MM.1S (cell line): ENCODE data around the gene IQSEC1.
A peak's percentile ranks its signal among the peaks of the same experiment; 100 is the strongest.

Experiments used
- DNase-seq: peaks from one replicate; pipeline ENCODE4 v3.0.0-alpha.2; 2015
- H2AFZ ChIP-seq: fragments of 300-600 bp; sonication (generic); 2 replicates; pipeline ENCODE4 v1.6.0; 2016; ENCODE audit warnings: antibody characterized with exemption, low read length
- H3F3A ChIP-seq: fragments of 300-600 bp; sonication (generic); 2 replicates; pipeline ENCODE4 v1.6.1; 2016; ENCODE audit warnings: mild to moderate bottlenecking, antibody characterized with exemption, low read length, moderate library complexity, mixed read lengths; ENCODE audit not compliant: insufficient read depth
- H3K27ac ChIP-seq: fragments of 300-600 bp; sonication (generic); 2 replicates; pipeline ENCODE4 v1.5.1; 2016; ENCODE audit warnings: mild to moderate bottlenecking, low read length
- H3K27me3 ChIP-seq: fragments of 300-600 bp; sonication (generic); replicated peaks from 2 replicates; pipeline ENCODE4 v1.6.0; 2016; ENCODE audit warnings: low read length; ENCODE audit not compliant: insufficient read depth
- H3K36me3 ChIP-seq: fragments of 300-600 bp; sonication (generic); replicated peaks from 2 replicates; pipeline ENCODE4 v1.6.1; 2016; ENCODE audit warnings: mild to moderate bottlenecking, low read length, mixed read lengths; ENCODE audit not compliant: insufficient read depth
- H3K4me1 ChIP-seq: fragments of 300-600 bp; sonication (generic); 2 replicates; pipeline ENCODE4 v1.6.1; 2016; ENCODE audit warnings: low read length, mixed read lengths
- H3K4me2 ChIP-seq: fragments of 300-600 bp; sonication (generic); 2 replicates; pipeline ENCODE4 v1.6.0; 2016; ENCODE audit warnings: low read depth, low read length
- H3K4me3 ChIP-seq: fragments of 300-600 bp; sonication (generic); 2 replicates; pipeline ENCODE4 v1.5.1; 2016; ENCODE audit warnings: low read length, mixed read lengths
- H3K79me2 ChIP-seq: fragments of 300-600 bp; sonication (generic); 2 replicates; pipeline ENCODE4 v1.6.1; 2016; ENCODE audit warnings: mixed run types, low read length, mixed read lengths
- H3K9ac ChIP-seq: fragments of 300-600 bp; sonication (generic); 2 replicates; pipeline ENCODE4 v1.6.1; 2016; ENCODE audit warnings: low read length, mixed read lengths
- H3K9me2 ChIP-seq: fragments of 300-600 bp; sonication (generic); replicated peaks from 2 replicates; pipeline ENCODE4 v1.6.1; 2016; ENCODE audit warnings: mild to moderate bottlenecking, low read length, mixed read lengths; ENCODE audit not compliant: insufficient read depth
- H3K9me3 ChIP-seq: fragments of 300-600 bp; sonication (generic); replicated peaks from 2 replicates; pipeline ENCODE4 v1.6.1; 2016; ENCODE audit warnings: mild to moderate bottlenecking, low read length, mixed read lengths; ENCODE audit not compliant: insufficient read depth
- H4K20me1 ChIP-seq: fragments of 300-600 bp; sonication (generic); 2 replicates; pipeline ENCODE4 v1.6.1; 2016; ENCODE audit warnings: mild to moderate bottlenecking, low read length, moderate library complexity, mixed read lengths; ENCODE audit not compliant: insufficient read depth
- EZH2 ChIP-seq: fragments of 300-600 bp; sonication (generic); optimal IDR thresholded peaks from 2 replicates; pipeline ENCODE3; 2017; ENCODE audit warnings: low read depth, mild to moderate bottlenecking, antibody characterized with exemption, low read length, mixed read lengths
- EZH2phosphoT487 ChIP-seq: fragments of 300-600 bp; sonication (generic); IDR thresholded peaks from 2 replicates; pipeline ENCODE4 v1.6.1; 2018; ENCODE audit warnings: antibody characterized with exemption, low read length
- TF ChIP-seq, protein P1 (sequence below): fragments of 300-600 bp; sonication (generic); IDR thresholded peaks from 2 replicates; pipeline ENCODE4 v1.5.1; 2016; ENCODE audit warnings: antibody characterized with exemption, low read length, mixed read lengths

IQSEC1 gene

DNA sequence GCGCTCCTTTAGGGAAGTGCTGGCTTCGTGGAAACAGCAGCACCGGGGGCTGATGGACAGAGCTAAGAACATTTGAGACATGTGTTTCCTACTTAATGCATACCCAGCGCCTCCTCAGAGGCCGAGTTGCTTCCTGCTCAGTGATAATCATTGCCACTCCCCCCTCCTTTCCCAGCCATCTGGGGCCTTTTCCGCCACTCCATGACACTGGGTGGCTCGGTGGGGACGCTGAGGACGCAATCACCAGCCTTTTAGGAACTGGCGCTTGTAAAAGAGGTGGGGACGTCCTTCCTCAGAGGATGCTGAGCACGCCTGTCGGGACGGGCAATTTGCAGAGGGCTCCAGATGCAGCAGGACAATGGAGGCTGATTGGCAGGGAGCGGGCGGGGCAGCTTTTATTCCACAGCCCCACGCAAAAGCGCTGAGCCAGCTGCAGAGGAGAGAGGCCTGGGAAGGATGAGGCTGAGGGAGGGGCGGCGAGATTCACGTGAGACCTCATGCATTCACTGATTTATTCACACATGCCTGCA lies 22.2 kb upstream of the IQSEC1 start:
- no peaks in the 10 kb centered on the region for H4K20me1 ChIP-seq
- no peak for DNase-seq
- H2AFZ ChIP-seq = no peak overlapping the region
- H3K4me2 ChIP-seq = no peak overlapping the region
- no peak overlapping the region for H3K4me3 ChIP-seq
- no peaks in the 10 kb centered on the region for H3K9me3 ChIP-seq
- H3K9ac ChIP-seq = no peak overlapping the region
- H3K36me3 ChIP-seq = no peaks in the 10 kb centered on the region
- no peaks in the 10 kb centered on the region for H3K27me3 ChIP-seq
- TF ChIP-seq, protein P1, sequence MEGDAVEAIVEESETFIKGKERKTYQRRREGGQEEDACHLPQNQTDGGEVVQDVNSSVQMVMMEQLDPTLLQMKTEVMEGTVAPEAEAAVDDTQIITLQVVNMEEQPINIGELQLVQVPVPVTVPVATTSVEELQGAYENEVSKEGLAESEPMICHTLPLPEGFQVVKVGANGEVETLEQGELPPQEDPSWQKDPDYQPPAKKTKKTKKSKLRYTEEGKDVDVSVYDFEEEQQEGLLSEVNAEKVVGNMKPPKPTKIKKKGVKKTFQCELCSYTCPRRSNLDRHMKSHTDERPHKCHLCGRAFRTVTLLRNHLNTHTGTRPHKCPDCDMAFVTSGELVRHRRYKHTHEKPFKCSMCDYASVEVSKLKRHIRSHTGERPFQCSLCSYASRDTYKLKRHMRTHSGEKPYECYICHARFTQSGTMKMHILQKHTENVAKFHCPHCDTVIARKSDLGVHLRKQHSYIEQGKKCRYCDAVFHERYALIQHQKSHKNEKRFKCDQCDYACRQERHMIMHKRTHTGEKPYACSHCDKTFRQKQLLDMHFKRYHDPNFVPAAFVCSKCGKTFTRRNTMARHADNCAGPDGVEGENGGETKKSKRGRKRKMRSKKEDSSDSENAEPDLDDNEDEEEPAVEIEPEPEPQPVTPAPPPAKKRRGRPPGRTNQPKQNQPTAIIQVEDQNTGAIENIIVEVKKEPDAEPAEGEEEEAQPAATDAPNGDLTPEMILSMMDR = no peak
- TF ChIP-seq EZH2 (no peak), EZH2phosphoT487 (no peak)
- H3K79me2 ChIP-seq = no peaks in the 10 kb centered on the region
- H3K27ac ChIP-seq = no peak overlapping the region
- no peaks in the 10 kb centered on the region for H3F3A ChIP-seq
- no peaks in the 10 kb centered on the region for H3K9me2 ChIP-seq
- 0 out of 2 replicates have a peak, but pooled peaks cover 4% of the 10 kb centered on the region for H3K4me1 ChIP-seq

DNA sequence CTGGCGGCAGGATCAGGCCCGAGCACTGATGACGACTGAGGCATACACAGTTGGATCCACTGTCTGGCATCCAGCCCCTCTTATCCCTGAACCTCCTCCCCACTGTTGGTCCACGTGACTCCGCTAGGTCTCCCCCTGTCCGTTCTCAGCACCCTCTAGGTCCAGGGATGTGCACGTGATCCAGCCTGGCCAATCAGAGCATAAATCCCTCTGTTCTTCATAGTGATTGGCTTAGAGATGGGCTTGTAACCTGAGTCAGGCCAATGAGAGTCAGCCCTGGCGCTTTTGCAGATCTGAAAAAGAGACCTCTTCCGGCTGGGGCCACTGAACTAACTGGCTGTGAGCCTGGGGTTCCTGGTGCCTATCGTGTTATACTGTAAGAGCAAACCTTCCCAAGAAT lies 20.5 kb upstream of the IQSEC1 start:
- H3K4me2 ChIP-seq = no peak overlapping the region
- H3K36me3 ChIP-seq = no peaks in the 10 kb centered on the region
- DNase-seq = no peak
- TF ChIP-seq EZH2 (no peak), EZH2phosphoT487 (no peak)
- TF ChIP-seq, protein P1 = no peak
- no peak overlapping the region for H3K27ac ChIP-seq
- 0 out of 2 replicates have a peak, but pooled peaks cover 3% of the 10 kb centered on the region for H3K4me1 ChIP-seq
- no peak overlapping the region for H3K9ac ChIP-seq
- no peaks in the 10 kb centered on the region for H4K20me1 ChIP-seq
- H3K9me3 ChIP-seq = no peaks in the 10 kb centered on the region
- no peaks in the 10 kb centered on the region for H3K79me2 ChIP-seq
- no peaks in the 10 kb centered on the region for H3F3A ChIP-seq
- H3K4me3 ChIP-seq = no peak overlapping the region
- no peaks in the 10 kb centered on the region for H3K9me2 ChIP-seq
- H3K27me3 ChIP-seq = no peaks in the 10 kb centered on the region
- no peak overlapping the region for H2AFZ ChIP-seq

DNA sequence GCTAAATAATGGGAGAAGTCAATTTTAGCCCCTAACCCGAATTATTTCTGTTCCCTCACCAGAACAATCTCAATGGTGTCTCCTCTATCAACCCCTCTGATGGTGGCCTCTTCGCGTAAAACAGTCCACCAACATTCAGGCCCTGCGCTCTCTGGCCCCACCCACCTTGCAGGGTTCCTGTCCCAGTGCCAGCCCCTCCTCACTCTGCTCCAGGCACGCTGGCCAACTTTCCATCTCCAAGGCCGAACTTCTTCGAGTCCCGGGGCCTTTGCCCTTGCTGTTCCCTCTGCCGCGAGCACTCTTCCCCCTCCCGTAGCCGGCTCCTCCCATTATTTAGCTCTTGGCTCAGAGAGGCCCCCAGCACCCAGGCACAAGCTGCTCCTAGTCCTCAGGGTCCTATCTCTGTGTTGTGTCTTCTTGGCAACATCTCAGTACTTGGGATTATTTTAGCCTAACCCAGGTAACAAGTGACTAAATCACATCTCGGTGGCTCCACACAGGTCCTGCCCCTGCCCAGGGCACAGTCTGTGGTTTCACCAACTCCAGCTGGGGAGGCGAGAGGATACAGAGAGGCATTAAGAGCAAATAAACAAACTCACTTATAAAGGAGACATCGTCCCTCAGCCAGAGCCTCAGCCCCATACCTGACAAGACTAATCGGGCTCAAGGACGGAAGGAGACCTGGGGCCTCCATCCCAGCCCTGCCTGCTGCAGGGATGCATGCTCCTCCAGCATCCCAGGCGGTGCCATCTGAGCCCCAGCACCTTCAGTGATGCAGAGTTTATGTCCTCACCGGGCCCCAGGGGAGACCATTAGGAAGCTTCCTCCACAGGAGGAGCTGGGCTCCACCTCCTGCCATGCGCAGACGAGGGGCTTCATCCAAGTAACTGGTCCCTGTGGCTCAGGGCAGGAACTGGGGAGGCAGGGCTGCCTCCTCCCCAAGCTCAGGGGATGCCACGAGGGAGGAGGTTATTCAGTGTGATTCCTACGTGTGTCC lies 19.7 kb upstream of the IQSEC1 start:
- no peaks in the 10 kb centered on the region for H3K79me2 ChIP-seq
- H3K9me3 ChIP-seq = no peaks in the 10 kb centered on the region
- no peaks in the 10 kb centered on the region for H3K36me3 ChIP-seq
- H3K9me2 ChIP-seq = no peaks in the 10 kb centered on the region
- no peaks in the 10 kb centered on the region for H4K20me1 ChIP-seq
- no peaks in the 10 kb centered on the region for H3K27me3 ChIP-seq
- peak overlapping the region; percentile 42; the same call in 1 of the 2 replicates for H3K4me2 ChIP-seq
- no peak overlapping the region for H3K9ac ChIP-seq
- no peaks in the 10 kb centered on the region for H3F3A ChIP-seq
- H3K4me1 ChIP-seq = peaks cover 5% of the 10 kb centered on the region; the same call in 1 of the 2 replicates
- H2AFZ ChIP-seq = no peak overlapping the region
- DNase-seq = no peak
- no peak overlapping the region for H3K4me3 ChIP-seq
- TF ChIP-seq EZH2phosphoT487 = no peak
- TF ChIP-seq EZH2 = no peak
- TF ChIP-seq, protein P1 = no peak
- H3K27ac ChIP-seq = no peak overlapping the region
